Endothelial cell of umbilical vein (primary cell): ENCODE data around the gene SFRP2. TPM values are rescaled to one million over a fixed set of nuclear protein-coding genes. Genes with fewer than 3 reads are reported as not detected.

Source experiments
- BruUV-seq: library from RNA; stranded (reverse); fragments of 400-500 nt; replicated peaks from 2 replicates; lab custom pipeline; 2021; lab: Mats Ljungman, UMichigan
- CTCF ChIA-PET: fragments of 300-600, 350-600 bp; sonication (Branson Sonifier 250); formaldehyde crosslinking; loops from one replicate; lab custom pipeline; 2021; ENCODE audit warnings: antibody characterized with exemption, inconsistent platforms; lab: Charles Lee
- POLR2A ChIA-PET: fragments of 300-600, 350-600 bp; sonication (Branson Sonifier 250); formaldehyde crosslinking; loops from one replicate; lab custom pipeline; 2021; ENCODE audit warnings: antibody characterized with exemption, inconsistent platforms; lab: Charles Lee
- DNase-seq: peaks from one replicate; pipeline ENCODE4 v3.0.0-alpha.2; 2011; ENCODE audit warnings: low read depth, low spot score
- FAIRE-seq: peaks from 2 replicates; lab custom pipeline; 2011; peaks lifted over from hg19 to GRCh38; lab: Jason Lieb, UNC
- H2AFZ ChIP-seq: 2 replicates; pipeline ENCODE4 v1.6.0; 2012; ENCODE audit warnings: low read depth, low read length, control low read depth, inconsistent platforms
- H3K27ac ChIP-seq: 2 replicates; pipeline ENCODE4 v1.5.1; 2011; ENCODE audit warnings: low read depth, mild to moderate bottlenecking, control low read depth, low read length, moderate library complexity; ENCODE audit not compliant: insufficient read depth
- H3K27me3 ChIP-seq, 2 experiments: 2 replicates each; pipeline versions ENCODE4 v1.6.0 to v1.6.1; 2011; ENCODE audit warnings: low read length in 2 of 2, mixed read lengths in 1 of 2; ENCODE audit not compliant: control insufficient read depth in 2 of 2, insufficient read depth in 2 of 2
- H3K36me3 ChIP-seq, 2 experiments: 2 replicates in 1 of 2; 3 replicates in 1 of 2; pipeline ENCODE4 v1.5.1; 2011; ENCODE audit warnings: low read length in 2 of 2, mild to moderate bottlenecking in 1 of 2, moderate library complexity in 1 of 2; ENCODE audit not compliant: control insufficient read depth in 2 of 2, insufficient read depth in 2 of 2; ENCODE audit errors: extremely low read depth in 1 of 2
- H3K4me1 ChIP-seq: 3 replicates; pipeline ENCODE4 v1.5.1; 2011; ENCODE audit warnings: mild to moderate bottlenecking, low read length; ENCODE audit not compliant: control insufficient read depth, insufficient read depth; ENCODE audit errors: extremely low read depth
- H3K4me2 ChIP-seq: 2 replicates; pipeline ENCODE4 v1.6.1; 2011; ENCODE audit warnings: low read length, control low read depth, mixed read lengths; ENCODE audit not compliant: insufficient read depth
- H3K4me3 ChIP-seq, 3 experiments: fragments of 200-600 bp in 1 of 3; sonication (generic), shearing (Covaris generic) in 1 of 3; replicated peaks in 1 of 3; 2 replicates each; pipeline ENCODE4 v1.5.1; 2011 to 2016; ENCODE audit warnings: control low read depth in 3 of 3, low read length in 3 of 3, mild to moderate bottlenecking in 2 of 3, inconsistent platforms in 1 of 3, low read depth in 1 of 3, moderate library complexity in 1 of 3; ENCODE audit not compliant: insufficient read depth in 1 of 3
- H3K79me2 ChIP-seq: 2 replicates; pipeline ENCODE4 v1.6.0; 2012; ENCODE audit warnings: low read length, inconsistent platforms; ENCODE audit not compliant: control insufficient read depth, insufficient read depth
- H3K9ac ChIP-seq: replicated peaks from 2 replicates; pipeline ENCODE3; 2011; ENCODE audit warnings: low read length, control low read depth; ENCODE audit not compliant: insufficient read depth; ENCODE audit errors: extremely low read depth
- H3K9me1 ChIP-seq: replicated peaks from 3 replicates; pipeline ENCODE4 v1.6.0; 2011; ENCODE audit warnings: mild to moderate bottlenecking, low read length; ENCODE audit not compliant: control insufficient read depth, insufficient read depth; ENCODE audit errors: extremely low read depth
- H3K9me3 ChIP-seq: replicated peaks from 2 replicates; pipeline ENCODE4 v1.5.1; 2012; ENCODE audit warnings: low read length, inconsistent platforms; ENCODE audit not compliant: control insufficient read depth, insufficient read depth
- H4K20me1 ChIP-seq: replicated peaks from 2 replicates; pipeline ENCODE3; 2011; ENCODE audit warnings: mild to moderate bottlenecking, low read length; ENCODE audit not compliant: control insufficient read depth, insufficient read depth; ENCODE audit errors: extremely low read depth
- EZH2 ChIP-seq: IDR thresholded peaks from 2 replicates; pipeline ENCODE4 v1.6.1; 2012; ENCODE audit warnings: borderline replicate concordance, low read depth, mild to moderate bottlenecking, moderate library complexity, low read length, inconsistent platforms; ENCODE audit not compliant: severe bottlenecking
- FOS ChIP-seq: IDR thresholded peaks from 2 replicates; pipeline ENCODE4 v1.6.1; 2011; ENCODE audit warnings: mild to moderate bottlenecking, low read length, moderate library complexity, borderline replicate concordance; ENCODE audit not compliant: insufficient read depth
- GATA2 ChIP-seq: IDR thresholded peaks from 2 replicates; pipeline ENCODE4 v1.7.0; 2011; ENCODE audit warnings: low read depth, mild to moderate bottlenecking, moderate library complexity, mixed read lengths, low read length; ENCODE audit not compliant: insufficient read length, insufficient read depth
- JUN ChIP-seq: IDR thresholded peaks from 2 replicates; pipeline ENCODE4 v1.6.1; 2011; ENCODE audit warnings: borderline replicate concordance, low read depth; ENCODE audit not compliant: insufficient read length, insufficient read depth
- MAX ChIP-seq: IDR thresholded peaks from 2 replicates; pipeline ENCODE4 v1.6.1; 2011; ENCODE audit not compliant: insufficient read depth, insufficient read length
- POLR2A ChIP-seq: IDR thresholded peaks from 2 replicates; pipeline ENCODE4 v1.6.1; 2012; ENCODE audit warnings: low read depth, mild to moderate bottlenecking, control low read depth, low read length
- POLR2AphosphoS5 ChIP-seq: IDR thresholded peaks from 2 replicates; pipeline ENCODE4 v1.6.1; 2012; ENCODE audit warnings: low read depth, mild to moderate bottlenecking, control low read depth, low read length, moderate library complexity; ENCODE audit not compliant: insufficient read depth
- dilution Hi-C: fragments of 300-500 bp; cut with MboI; formaldehyde crosslinking; loops from one replicate; pipeline ENCODE4 v1.15.0; 2019; ENCODE audit warnings: low sequenced_read_pairs; ENCODE audit not compliant: extremely low pct_ligation_motif_present
- intact Hi-C: fragments of 100-400 bp; cut with micrococcal nuclease; formaldehyde crosslinking; loops from one replicate; pipeline ENCODE4 v1.10.0; 2022
- polyA plus RNA-seq, 4 experiments: library from polyadenylated mRNA; depleted of rRNA in 3 of 4; stranded (reverse) in 3 of 4; unstranded in 1 of 4; fragments of >200 nt; gene quantifications; 2 replicates each; pipeline versions ENCODE4 v1.2.1 to v1.2.3, GENCODE V29; 2011 to 2012; ENCODE audit warnings: missing spikeins in 1 of 4
- total RNA-seq: library from RNA; stranded (reverse); gene quantifications from 2 replicates; pipeline ENCODE4 v1.2.3, GENCODE V29; 2021
- TF ChIP-seq, protein P1 (sequence below), 2 donors: IDR thresholded peaks; 1 replicate in 1 of 2; 2 replicates in 1 of 2; pipeline ENCODE4 v1.5.1; 2011; ENCODE audit warnings: low read length in 2 of 2, mild to moderate bottlenecking in 2 of 2, moderate library complexity in 2 of 2, control low read depth in 1 of 2, inconsistent platforms in 1 of 2, low read depth in 1 of 2; ENCODE audit not compliant: insufficient read depth in 1 of 2; ENCODE audit errors: extremely low read depth in 1 of 2

SFRP2 gene
- total and polyA plus RNA-seq, 2 donors (not counting 3 experiments of a cell fraction or from before 2014, with no cell fraction given), result 0.04 TPM; not detected in 1

GRCh38 chr4:153834901-153835300, 46.0 kb upstream of the SFRP2 start:
- CTCF ChIA-PET, result no interaction called here
- H3K9me1 ChIP-seq, result no peaks in the 10 kb centered on the region

More at GRCh38 chr4:153834901-153835300, 46.0 kb upstream of the SFRP2 start:
- no TSS peak for BruUV-seq
- Histone ChIP-seq H4K20me1 (no peaks in the 10 kb centered on the region), H3K27me3 (no peaks in the 10 kb centered on the region), H2AFZ (no peak overlapping the region), H3K36me3 (no peaks in the 10 kb centered on the region), H3K9ac (no peak overlapping the region), H3K4me1 (no peaks in the 10 kb centered on the region), H3K4me3 (no peak overlapping the region), H3K4me2 (no peak overlapping the region), H3K9me3 (no peaks in the 10 kb centered on the region), H3K79me2 (no peaks in the 10 kb centered on the region), H3K27ac (no peak overlapping the region)
- no peak for DNase-seq
- intact Hi-C loops, result no loop called here
- no peak for FAIRE-seq
- TF ChIP-seq POLR2AphosphoS5 (no peak), GATA2 (no peak), MAX (no peak), EZH2 (no peak), POLR2A (no peak), JUN (no peak), FOS (no peak)
- TF ChIP-seq, protein P1, sequence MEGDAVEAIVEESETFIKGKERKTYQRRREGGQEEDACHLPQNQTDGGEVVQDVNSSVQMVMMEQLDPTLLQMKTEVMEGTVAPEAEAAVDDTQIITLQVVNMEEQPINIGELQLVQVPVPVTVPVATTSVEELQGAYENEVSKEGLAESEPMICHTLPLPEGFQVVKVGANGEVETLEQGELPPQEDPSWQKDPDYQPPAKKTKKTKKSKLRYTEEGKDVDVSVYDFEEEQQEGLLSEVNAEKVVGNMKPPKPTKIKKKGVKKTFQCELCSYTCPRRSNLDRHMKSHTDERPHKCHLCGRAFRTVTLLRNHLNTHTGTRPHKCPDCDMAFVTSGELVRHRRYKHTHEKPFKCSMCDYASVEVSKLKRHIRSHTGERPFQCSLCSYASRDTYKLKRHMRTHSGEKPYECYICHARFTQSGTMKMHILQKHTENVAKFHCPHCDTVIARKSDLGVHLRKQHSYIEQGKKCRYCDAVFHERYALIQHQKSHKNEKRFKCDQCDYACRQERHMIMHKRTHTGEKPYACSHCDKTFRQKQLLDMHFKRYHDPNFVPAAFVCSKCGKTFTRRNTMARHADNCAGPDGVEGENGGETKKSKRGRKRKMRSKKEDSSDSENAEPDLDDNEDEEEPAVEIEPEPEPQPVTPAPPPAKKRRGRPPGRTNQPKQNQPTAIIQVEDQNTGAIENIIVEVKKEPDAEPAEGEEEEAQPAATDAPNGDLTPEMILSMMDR (IDR thresholded peaks at IDR 0.05; ENCODE audit: extremely low read depth in 1 of 2, insufficient read depth in 1 of 2, low read depth in 1 of 2, low read length in 2 of 2), result no peak
- dilution Hi-C loops, result no loop called here
- POLR2A ChIA-PET, result no interaction called here
